Middle frontal gyrus (tissue), 1 donor: ENCODE measurements around the gene NPAS2.

Experiments used
- DNase-seq: peaks from one replicate; pipeline ENCODE4 v3.0.0-alpha.2; 2015; ENCODE audit warnings: low spot score; ENCODE audit errors: extremely low spot score

The NPAS2 gene

DNA sequence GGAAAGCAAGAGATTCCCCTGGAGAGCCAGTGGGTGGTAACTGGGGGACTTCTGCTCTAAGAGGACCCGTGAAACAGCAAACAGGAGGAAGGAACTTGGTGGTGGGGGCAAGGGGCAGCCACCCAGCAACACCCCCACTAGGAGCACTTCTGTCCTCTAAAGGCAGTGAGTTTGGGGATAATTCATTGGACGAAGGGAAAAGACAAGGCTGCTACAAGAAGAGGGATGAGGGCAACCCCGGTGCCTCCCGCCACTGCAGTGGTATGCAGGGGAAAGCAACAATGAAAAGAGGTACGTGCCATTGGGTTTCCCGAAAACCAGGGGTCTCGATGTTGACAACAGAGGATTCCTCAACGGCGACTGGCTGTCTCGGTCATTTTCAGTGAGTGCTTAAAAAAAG, 191.2 kb downstream of the NPAS2 start:
- no peak for DNase-seq

DNA sequence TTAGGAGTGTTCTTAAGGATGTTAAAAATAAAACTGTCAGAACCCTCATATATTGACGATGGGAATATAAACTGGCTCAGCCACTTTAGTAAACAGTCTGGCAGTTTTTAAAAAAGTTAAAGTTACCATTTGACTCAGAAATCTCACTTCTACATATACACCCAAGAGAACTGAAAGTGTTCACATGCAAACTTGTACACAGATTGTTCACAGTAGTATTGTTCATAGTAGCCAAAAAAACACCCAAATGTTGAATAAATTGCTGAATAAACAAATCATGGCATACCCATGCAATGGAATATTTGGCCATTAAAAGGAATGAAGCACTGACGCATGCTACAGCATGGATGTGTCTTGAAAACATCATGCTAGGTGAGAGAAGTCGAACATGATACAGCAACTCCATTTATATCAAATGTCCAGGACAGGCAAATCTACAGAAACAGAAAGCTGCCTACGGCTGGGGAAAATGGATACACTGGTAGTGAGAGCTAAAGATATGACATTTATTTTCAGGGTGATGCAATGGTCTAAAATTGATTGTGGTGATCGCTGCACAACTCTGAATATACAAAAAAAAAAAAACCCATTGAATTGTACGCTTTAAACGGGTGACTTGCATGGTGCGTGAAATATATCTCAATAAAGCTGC, 192.2 kb downstream of the NPAS2 start:
- no peak for DNase-seq

DNA sequence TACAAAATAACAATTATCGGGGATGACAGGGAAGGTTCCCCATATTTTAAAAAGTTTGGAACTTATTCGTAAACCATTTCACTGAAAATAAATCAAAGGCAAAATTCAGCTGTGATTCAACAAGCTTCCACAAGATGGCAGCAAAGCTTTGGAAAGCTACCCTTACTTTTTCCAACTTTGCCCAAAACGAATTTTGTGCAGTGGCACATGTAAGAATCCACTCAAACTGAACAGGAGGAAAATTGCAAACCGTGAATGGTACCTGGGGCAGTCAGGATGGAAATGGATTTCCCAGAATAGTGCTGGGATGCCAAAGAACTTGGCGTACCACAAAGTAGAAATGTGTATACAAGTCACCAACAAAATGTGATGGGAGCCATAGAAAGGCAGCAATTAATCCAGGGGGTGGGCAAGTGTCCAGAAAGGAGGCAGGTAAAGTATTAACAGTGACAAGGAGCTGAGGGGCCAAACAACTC, 192.8 kb downstream of the NPAS2 start:
- peak; percentile 66 for DNase-seq

- DNase-seq: no peak
Measured at GRCh38 chr2:101014264-101014857, 194.4 kb downstream of the NPAS2 start.

DNA sequence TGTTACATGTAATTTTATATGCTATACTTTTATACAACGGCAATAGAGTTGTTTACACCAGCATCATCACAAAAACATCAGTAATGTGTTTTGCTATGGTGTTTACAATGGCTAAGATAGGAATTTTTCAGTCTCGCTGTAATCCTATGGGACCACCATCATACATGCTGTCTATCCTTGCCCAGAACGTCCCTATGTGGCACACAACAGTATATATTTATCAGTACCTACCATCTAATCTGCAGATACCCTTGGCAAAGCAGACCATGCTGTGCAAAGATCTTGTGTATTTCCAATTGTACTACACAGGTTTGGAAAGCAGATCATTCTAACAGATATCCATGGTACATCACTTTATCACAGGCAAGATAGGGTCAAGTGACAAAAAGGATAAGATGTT, 197.4 kb downstream of the NPAS2 start:
- DNase-seq: no peak

DNA sequence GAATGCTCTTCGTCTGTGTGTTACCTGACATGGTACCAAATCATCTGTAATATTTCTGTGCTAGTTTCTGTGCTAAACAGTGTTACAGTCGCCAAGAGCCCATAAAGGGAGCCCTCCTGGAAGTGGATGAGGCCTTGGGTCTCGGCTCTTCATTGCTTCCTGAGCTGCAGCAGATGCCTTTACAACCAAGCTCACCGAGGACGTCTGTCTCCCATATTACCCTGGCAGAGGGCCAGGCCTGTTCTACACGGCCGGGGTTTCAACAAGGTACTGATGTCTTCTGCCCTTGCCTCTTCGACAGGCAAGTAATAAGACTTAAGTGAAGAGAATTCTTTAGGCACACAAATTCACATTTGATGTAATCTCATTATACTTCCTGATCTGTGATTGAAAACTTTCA, 199.0 kb downstream of the NPAS2 start:
- DNase-seq: no peak

DNA sequence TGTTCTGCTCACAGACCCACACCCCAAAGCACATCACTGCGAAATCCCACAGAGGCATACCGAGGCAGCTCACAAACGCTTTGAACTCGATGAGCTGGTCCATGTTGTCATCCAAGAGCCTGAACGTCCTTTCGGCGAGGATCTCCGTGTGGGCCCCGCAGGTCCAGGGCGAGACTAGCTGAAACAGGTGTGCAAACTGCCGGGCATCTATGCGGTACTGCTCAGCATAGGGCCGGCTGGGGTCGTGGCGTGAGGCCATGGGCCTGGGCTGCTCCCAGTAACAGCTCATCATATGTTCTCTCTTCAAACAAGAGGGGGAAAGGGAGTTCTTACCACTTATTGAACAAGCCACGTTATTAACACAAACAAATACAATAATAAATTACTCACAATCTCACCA, 202.3 kb downstream of the NPAS2 start:
- DNase-seq: no peak

DNA sequence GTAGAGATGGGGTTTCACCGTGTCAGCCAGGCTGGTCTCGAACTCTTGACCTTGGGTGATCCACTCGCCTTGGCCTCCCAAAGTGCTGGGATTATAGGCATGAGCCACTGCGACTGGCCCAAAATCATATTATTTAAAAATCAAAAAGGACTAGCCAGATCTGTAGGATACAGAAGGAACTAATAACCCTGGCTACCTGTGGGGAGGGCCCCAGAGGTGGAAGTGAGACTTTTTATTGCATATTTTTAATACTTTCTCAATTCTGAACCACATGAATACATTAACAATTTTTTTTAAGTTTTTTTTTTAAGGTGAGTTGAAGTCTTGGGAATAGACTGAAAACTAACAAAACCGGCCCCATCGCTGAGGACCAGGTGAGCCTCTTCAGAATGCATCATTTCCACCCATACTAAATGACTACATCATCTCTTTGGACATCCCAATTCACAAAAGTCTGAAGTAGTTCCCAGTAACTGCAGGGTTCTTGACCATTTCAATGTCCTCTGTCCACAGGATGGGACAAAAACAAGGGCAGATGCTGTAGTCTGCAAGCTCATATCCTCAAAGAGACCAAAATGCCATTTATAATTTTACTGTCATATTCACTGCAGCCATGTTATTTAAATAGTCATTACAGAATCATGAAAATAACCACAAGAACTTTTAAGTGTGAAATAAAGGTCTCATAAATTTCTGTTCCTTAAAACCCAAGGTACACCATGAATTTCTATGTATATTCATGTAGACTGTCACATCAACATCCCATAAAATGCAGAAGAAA, 203.6 kb downstream of the NPAS2 start:
- no peak for DNase-seq

GRCh38 chr2:101025561-101025960, 205.6 kb downstream of the NPAS2 start:
- DNase-seq: no peak

GRCh38 chr2:101026253-101026701, 206.3 kb downstream of the NPAS2 start:
- no peak for DNase-seq

GRCh38 chr2:101026923-101027469, 207.1 kb downstream of the NPAS2 start:
- DNase-seq: no peak

GRCh38 chr2:101027852-101028251, 207.9 kb downstream of the NPAS2 start:
- no peak for DNase-seq

GRCh38 chr2:101030866-101031554, 211.1 kb downstream of the NPAS2 start:
- DNase-seq: no peak

GRCh38 chr2:101032084-101032776, 212.3 kb downstream of the NPAS2 start:
- DNase-seq: no peak

DNA sequence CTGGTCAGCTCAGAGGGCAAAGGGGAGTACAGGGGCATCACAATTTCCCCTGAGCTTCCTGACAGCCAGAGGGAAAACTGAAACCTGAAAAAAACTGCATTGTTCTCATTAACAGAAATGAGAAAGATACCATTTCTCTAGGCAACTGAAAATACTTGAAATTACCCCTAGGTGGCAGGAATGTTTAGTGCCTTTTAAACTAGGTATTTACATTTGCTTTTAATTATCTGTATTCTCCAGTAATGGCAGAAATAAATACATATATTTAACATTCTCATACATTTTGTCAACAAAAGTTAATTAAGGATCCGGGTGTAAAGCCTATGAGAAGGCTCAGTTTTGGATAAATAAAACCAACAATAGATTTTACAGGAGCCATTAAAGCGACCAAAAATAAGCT, 216.6 kb downstream of the NPAS2 start:
- no peak for DNase-seq

- no peak for DNase-seq
Measured at GRCh38 chr2:101037161-101037755, 217.3 kb downstream of the NPAS2 start.

- DNase-seq: no peak
Measured at GRCh38 chr2:101038455-101039255, 218.7 kb downstream of the NPAS2 start.

- DNase-seq: no peak
Measured at GRCh38 chr2:101040072-101040471, 220.1 kb downstream of the NPAS2 start.

DNA sequence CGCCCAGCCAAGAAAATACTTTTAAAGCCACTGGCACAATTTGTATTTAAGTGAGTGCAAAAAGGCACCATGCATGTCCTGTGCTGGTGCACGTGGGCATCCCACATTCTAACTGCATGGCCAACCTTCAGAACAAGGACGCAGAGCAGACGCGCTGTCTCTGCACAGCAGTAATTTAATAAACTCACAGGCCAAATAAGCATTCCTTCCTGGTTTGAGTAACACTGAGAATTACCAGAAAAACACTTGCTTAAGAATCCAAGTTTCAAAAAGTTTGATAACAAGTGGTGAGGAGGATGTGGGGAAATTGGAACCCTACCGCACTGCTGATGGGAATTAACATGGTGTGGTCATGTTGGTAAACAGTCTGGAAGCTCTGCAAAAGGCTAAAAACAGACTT, 220.8 kb downstream of the NPAS2 start:
- DNase-seq: no peak

DNA sequence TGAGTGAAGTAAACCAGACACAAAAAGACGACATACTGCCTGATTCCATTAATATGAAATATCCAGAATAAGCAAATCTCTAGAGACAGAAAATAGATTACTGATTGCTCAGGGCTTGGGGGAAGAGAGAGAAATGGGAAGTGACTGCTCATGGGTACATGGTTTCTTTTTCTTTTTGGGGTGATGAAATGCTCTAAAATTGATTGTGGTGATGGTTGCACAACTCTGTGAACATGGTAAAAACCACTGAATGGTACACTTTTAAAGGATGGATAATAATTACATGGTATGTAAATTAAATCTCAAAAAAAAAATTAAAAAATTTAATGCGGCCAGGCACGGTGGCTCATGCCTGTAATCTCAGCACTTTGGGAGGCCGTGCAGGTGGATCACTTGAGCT, 221.5 kb downstream of the NPAS2 start:
- DNase-seq: no peak
